AG10803 (cell line): Measurements from ENCODE around the gene RASSF3.
"Not testable (repeated sequence)": the region's sequence is repeated elsewhere in the genome, so short reads cannot be mapped to it uniquely, and the experiment has no call there.

Experiments
- DNase-seq: peaks from one replicate; pipeline ENCODE4 v3.0.0; 2010; ENCODE audit warnings: low read depth
- H3K4me3 ChIP-seq: 2 replicates; pipeline ENCODE4 v1.5.1; 2011; ENCODE audit warnings: mild to moderate bottlenecking, low read length, control low read depth
- TF ChIP-seq, protein P1 (sequence below): conservative IDR thresholded peaks from 2 replicates; pipeline ENCODE4 v1.5.1; 2011; ENCODE audit warnings: mild to moderate bottlenecking, low read length, control low read depth, inconsistent platforms

Gene RASSF3

DNA sequence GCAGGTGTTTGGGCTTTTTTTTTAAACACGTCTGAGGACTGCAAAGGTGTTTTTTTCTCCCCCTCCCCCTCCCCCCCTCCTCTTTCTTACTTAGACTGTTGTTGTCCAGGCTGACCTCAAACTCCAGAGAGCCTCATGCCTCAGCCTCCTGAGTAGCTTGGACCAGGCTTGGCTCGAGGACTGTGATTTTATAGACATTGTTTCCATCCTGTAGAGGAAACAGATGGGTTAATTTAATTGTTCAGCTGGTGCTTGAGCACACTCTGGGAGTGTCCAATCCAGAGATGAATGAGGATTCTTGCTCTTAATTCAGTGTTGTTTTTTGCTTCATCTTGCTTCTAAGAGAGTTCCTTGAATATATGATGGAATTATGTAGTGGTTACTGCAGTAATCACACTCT is 42.1 kb downstream of the RASSF3 start:
- H3K4me3 ChIP-seq: no peak overlapping the region
- TF ChIP-seq, protein P1, sequence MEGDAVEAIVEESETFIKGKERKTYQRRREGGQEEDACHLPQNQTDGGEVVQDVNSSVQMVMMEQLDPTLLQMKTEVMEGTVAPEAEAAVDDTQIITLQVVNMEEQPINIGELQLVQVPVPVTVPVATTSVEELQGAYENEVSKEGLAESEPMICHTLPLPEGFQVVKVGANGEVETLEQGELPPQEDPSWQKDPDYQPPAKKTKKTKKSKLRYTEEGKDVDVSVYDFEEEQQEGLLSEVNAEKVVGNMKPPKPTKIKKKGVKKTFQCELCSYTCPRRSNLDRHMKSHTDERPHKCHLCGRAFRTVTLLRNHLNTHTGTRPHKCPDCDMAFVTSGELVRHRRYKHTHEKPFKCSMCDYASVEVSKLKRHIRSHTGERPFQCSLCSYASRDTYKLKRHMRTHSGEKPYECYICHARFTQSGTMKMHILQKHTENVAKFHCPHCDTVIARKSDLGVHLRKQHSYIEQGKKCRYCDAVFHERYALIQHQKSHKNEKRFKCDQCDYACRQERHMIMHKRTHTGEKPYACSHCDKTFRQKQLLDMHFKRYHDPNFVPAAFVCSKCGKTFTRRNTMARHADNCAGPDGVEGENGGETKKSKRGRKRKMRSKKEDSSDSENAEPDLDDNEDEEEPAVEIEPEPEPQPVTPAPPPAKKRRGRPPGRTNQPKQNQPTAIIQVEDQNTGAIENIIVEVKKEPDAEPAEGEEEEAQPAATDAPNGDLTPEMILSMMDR: no peak
- DNase-seq: no peak

DNA sequence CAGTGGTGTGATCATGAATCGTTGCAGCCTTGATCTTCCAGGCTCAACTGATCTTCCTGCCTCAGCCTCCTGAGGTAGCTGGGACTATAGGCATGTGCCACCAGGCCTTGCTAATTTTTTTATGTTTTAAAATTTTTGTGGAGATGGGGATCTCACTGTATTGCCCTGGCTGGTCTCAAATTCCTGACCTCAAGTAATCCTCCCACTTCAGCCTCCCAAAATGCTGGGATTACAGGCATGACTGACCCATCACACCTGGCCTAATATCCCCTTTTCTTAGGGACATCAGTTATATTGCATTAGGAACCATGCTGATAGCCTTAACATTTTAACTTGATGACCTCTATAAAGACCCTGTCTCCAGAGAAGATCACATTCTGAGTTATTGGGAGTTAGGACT is 42.8 kb downstream of the RASSF3 start:
- TF ChIP-seq, protein P1: no peak
- no peak overlapping the region for H3K4me3 ChIP-seq
- DNase-seq: no peak

DNA sequence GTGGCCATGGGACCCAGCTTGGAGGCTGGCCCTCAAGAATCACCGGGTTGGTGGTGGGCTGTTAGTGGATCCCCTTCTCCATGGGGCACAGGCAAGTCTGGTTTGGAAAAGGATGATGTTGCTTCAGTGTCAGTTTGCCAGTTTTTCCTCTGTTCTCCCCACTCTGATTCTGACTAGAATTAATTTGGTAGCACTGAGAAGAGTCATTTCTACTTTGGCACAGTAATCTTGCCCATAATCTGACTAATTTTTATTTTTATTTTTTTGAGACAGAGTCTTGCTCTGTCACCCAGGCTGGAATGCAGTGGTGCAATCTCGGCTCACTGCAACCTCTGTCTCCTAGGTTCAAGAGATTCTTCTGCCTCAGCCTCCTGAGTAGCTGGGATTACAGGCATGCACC is 43.6 kb downstream of the RASSF3 start:
- not testable (repeated sequence) for H3K4me3 ChIP-seq
- DNase-seq: peak; percentile 34

DNA sequence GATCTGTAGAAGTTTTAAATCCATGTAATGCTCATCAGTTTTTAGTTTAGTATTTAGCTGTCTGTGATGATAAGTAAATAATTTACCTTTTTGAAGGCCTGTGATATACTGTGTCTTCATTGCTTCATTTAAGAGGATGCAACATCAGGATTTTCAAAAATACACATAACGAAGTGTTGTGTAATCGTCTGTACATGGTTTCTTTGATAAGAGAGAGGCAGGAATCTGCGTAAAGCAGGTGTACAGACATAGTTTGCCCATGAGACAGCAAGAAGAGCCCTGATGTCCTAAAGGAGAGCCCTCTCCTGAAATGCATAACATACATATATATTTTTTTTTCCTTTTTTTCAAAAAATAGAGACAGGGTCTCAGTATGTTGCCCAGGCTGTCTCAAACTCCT is 44.8 kb downstream of the RASSF3 start:
- TF ChIP-seq, protein P1: no peak
- DNase-seq: no peak
- no peak overlapping the region for H3K4me3 ChIP-seq

DNA sequence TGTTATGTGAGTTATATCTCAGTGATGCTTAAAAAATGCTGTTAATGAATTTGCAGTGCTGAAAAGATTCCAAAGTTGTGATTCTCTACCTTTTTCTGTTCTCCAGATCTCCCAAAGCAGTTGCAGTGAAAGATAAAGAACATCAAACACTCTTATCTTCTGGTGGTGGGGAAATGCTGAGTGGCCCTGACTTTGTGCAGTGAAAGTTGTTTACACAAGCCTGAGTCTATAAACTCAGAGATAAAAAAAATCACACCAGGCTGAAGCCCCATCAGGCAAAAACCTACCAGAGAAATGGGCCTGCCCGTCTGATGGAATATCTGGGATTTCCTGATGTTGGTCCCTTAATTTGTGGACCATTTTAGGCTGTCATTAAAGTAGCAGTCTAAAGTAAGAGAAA is 46.1 kb downstream of the RASSF3 start:
- TF ChIP-seq, protein P1: no peak
- no peak for DNase-seq
- no peak overlapping the region for H3K4me3 ChIP-seq

DNA sequence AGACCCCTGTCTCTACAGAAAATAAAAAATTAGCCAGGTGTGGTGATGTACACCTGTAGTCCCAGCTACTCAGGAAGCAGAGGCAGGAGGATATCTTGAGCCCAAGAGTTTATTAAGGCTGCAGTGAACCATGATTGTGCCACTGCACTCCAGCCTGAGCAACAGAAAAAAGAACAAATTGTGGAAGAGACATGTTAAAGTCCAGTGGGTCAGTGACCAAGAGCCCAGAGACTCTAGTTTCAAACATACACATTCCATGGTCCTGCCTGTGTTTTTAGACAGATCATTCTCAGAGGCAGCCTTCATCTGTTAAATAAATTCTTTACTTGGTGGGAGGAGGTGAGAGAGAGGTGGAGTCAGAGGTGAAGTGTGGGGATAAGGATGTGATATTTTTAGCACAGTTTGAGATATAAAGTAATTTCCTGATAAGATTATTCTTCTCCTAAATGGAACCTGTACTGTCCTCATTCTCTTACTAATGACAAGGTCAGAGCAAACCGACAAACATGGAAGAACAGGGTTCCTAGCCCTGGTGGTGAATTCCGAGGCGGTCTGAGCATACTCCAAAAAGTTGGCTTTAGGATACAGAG is 48.7 kb downstream of the RASSF3 start:
- no peak for DNase-seq
- H3K4me3 ChIP-seq: no peak overlapping the region
- TF ChIP-seq, protein P1: no peak

DNA sequence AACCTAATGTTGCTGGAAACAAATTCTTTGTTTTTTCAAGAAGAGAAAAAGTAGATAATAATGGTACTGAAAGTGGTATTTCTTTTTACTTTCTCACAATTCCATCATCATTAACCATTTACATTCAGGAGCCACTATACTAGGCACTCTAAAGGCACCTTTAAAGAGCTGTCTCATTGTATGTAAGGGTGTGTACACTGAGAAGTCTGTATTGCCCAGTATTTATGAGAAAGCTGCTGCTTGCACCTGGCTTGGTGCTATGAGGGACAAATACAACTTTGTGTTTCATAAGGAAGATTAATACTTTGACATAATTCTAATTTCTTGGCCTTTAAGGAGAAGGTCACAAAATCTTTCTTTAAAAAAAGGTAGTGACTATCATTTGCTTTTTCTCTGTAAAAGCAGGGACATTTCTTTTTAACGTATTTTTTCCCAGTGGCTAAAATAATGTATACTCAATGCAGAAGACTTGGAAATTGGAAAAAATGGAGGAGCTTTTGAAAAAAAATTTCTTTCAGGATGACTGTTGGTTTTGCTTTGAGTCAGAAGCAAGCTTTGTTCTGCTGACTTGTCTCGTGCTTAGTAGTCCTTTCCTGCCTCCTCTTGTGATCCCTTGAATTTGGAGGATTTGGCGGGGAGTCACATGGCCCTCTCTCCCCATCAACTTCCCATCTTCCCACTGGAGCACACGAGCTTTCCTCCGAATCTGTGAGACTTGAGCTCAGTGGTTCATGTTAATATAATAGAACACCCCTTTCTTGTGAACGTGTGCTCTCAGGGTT is 50.1 kb downstream of the RASSF3 start:
- no peak for DNase-seq
- H3K4me3 ChIP-seq: no peak overlapping the region
- TF ChIP-seq, protein P1: no peak
